ENCODE measurements around the gene S100P. TPM values are rescaled to one million over a fixed set of nuclear protein-coding genes. Genes with fewer than 3 reads are reported as not detected.
"Not testable (repeated sequence)": the region's sequence is repeated elsewhere in the genome, so short reads cannot be mapped to it uniquely, and the experiment has no call there.

The S100P gene
- total RNA-seq, 1 experiment from 2014 or later, result not detected

GRCh38 chr4:6668391-6668790, 25.3 kb upstream of the S100P start:
- no peak overlapping the region for H3K27ac ChIP-seq (ENCODE audit: low read length)
- H3K9me2 ChIP-seq (replicated peaks; ENCODE audit: insufficient read depth, low read length), result no peaks in the 10 kb centered on the region
- H3K79me2 ChIP-seq (ENCODE audit: low read length), result no peaks in the 10 kb centered on the region
- H3K9me3 ChIP-seq (ENCODE audit: low read length), result no peaks in the 10 kb centered on the region
- no peaks in the 10 kb centered on the region for H3K4me1 ChIP-seq (ENCODE audit: low read length)
- H3K27me3 ChIP-seq (ENCODE audit: low read length), result no peaks in the 10 kb centered on the region
- no peak overlapping the region for H2AFZ ChIP-seq (ENCODE audit: low read length)
- no peaks in the 10 kb centered on the region for H4K20me1 ChIP-seq (ENCODE audit: insufficient read depth, low read depth, low read length)
- no peak overlapping the region for H3K4me2 ChIP-seq (ENCODE audit: low read depth, low read length, poor library complexity, severe bottlenecking)
- H3K36me3 ChIP-seq (ENCODE audit: insufficient read depth, low read length), result no peaks in the 10 kb centered on the region
- H3K4me3 ChIP-seq (ENCODE audit: low read length), result no peak overlapping the region
- no peak overlapping the region for H3K9ac ChIP-seq (ENCODE audit: low read length)
- no peak for DNase-seq

- no peaks in the 10 kb centered on the region for H3K9me3 ChIP-seq (ENCODE audit: low read length)
- no peaks in the 10 kb centered on the region for H3K9me2 ChIP-seq (replicated peaks; ENCODE audit: insufficient read depth, low read length)
- H3K36me3 ChIP-seq (ENCODE audit: insufficient read depth, low read length), result no peaks in the 10 kb centered on the region
- H3K27ac ChIP-seq (ENCODE audit: low read length), result no peak overlapping the region
- H4K20me1 ChIP-seq (ENCODE audit: insufficient read depth, low read depth, low read length), result no peaks in the 10 kb centered on the region
- H3K4me3 ChIP-seq (ENCODE audit: low read length), result no peak overlapping the region
- no peaks in the 10 kb centered on the region for H3K79me2 ChIP-seq (ENCODE audit: low read length)
- no peak for DNase-seq
- H3K4me2 ChIP-seq (ENCODE audit: low read depth, low read length, poor library complexity, severe bottlenecking), result no peak overlapping the region
- no peaks in the 10 kb centered on the region for H3K4me1 ChIP-seq (ENCODE audit: low read length)
- no peak overlapping the region for H3K9ac ChIP-seq (ENCODE audit: low read length)
- no peak overlapping the region for H2AFZ ChIP-seq (ENCODE audit: low read length)
- no peaks in the 10 kb centered on the region for H3K27me3 ChIP-seq (ENCODE audit: low read length)
Measured at GRCh38 chr4:6671648-6672047, 22.0 kb upstream of the S100P start.

- H4K20me1 ChIP-seq (ENCODE audit: insufficient read depth, low read depth, low read length), result no peaks in the 10 kb centered on the region
- no peak overlapping the region for H3K9ac ChIP-seq (ENCODE audit: low read length)
- H2AFZ ChIP-seq (ENCODE audit: low read length), result no peak overlapping the region
- H3K36me3 ChIP-seq (ENCODE audit: insufficient read depth, low read length), result no peaks in the 10 kb centered on the region
- no peak for DNase-seq
- no peaks in the 10 kb centered on the region for H3K9me2 ChIP-seq (replicated peaks; ENCODE audit: insufficient read depth, low read length)
- H3K27me3 ChIP-seq (ENCODE audit: low read length), result no peaks in the 10 kb centered on the region
- no peaks in the 10 kb centered on the region for H3K79me2 ChIP-seq (ENCODE audit: low read length)
- no peaks in the 10 kb centered on the region for H3K9me3 ChIP-seq (ENCODE audit: low read length)
- H3K4me3 ChIP-seq (ENCODE audit: low read length), result no peak overlapping the region
- no peak overlapping the region for H3K4me2 ChIP-seq (ENCODE audit: low read depth, low read length, poor library complexity, severe bottlenecking)
- H3K4me1 ChIP-seq (ENCODE audit: low read length), result no peaks in the 10 kb centered on the region
- no peak overlapping the region for H3K27ac ChIP-seq (ENCODE audit: low read length)
Measured at GRCh38 chr4:6672131-6672530, 21.5 kb upstream of the S100P start.

DNA sequence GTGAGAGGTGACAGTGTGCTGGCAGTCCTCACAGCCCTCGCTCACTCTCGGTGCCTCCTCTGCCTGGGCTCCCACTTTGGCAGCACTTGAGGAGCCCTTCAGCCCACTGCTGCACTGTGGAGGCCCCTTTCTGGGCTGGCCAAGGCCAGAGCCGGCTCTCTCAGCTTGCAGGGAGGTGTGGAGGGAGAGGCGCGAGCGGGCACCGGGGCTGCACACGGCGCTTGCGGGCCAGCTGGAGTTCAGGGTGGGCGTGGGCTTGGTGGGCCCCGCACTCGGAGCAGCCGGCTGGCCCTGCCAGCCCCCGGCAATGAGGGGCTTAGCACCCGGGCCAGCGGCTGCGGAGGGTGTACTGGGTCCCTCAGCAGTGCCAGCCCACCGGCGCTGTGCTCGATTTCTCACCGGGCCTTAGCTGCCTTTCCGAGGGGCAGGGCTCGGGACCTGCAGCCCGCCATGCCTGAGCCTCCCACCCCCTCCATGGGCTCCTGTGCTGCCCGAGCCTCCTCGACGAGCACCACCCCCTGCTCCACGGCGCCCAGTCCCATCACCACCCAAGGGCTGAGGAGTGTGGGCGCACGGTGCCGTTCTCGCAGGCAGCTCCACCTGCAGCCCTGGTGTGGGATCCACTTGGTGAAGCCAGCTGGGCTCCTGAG, 21.0 kb upstream of the S100P start:
- not testable (repeated sequence) for H3K36me3 ChIP-seq (ENCODE audit: insufficient read depth, low read length); H2AFZ ChIP-seq (ENCODE audit: low read length); DNase-seq; H3K79me2 ChIP-seq (ENCODE audit: low read length); H3K9me2 ChIP-seq (replicated peaks; ENCODE audit: insufficient read depth, low read length); H4K20me1 ChIP-seq (ENCODE audit: insufficient read depth, low read depth, low read length); H3K4me2 ChIP-seq (ENCODE audit: low read depth, low read length, poor library complexity, severe bottlenecking); H3K9ac ChIP-seq (ENCODE audit: low read length); H3K4me1 ChIP-seq (ENCODE audit: low read length); H3K9me3 ChIP-seq (ENCODE audit: low read length); H3K27me3 ChIP-seq (ENCODE audit: low read length); H3K4me3 ChIP-seq (ENCODE audit: low read length); H3K27ac ChIP-seq (ENCODE audit: low read length)

DNA sequence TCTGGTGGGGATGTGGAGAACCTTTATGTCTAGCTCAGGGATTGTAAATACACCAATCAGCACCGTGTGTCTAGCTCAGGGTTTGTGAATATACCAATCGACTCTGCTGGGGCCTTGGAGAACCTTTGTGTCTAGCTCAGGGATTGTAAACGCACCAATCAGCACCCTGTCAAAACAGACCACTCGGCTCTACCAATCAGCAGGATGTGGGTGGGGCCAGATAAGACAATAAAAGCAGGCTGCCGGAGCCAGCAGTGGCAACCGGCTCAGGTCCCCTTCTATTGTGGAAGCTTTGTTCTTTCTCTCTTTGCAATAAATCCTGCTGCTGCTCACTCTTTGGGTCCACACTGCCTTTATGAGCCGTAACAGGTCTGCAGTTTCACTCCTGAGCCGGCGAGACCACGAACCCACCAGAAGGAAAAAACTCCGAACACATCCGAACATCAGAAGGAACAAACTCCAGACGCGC, 20.5 kb upstream of the S100P start:
- not testable (repeated sequence) for H3K4me1 ChIP-seq (ENCODE audit: low read length); H3K36me3 ChIP-seq (ENCODE audit: insufficient read depth, low read length); DNase-seq; H3K27me3 ChIP-seq (ENCODE audit: low read length); H2AFZ ChIP-seq (ENCODE audit: low read length); H3K4me3 ChIP-seq (ENCODE audit: low read length); H3K9ac ChIP-seq (ENCODE audit: low read length); H3K27ac ChIP-seq (ENCODE audit: low read length); H4K20me1 ChIP-seq (ENCODE audit: insufficient read depth, low read depth, low read length); H3K9me3 ChIP-seq (ENCODE audit: low read length); H3K9me2 ChIP-seq (replicated peaks; ENCODE audit: insufficient read depth, low read length); H3K4me2 ChIP-seq (ENCODE audit: low read depth, low read length, poor library complexity, severe bottlenecking); H3K79me2 ChIP-seq (ENCODE audit: low read length)

GRCh38 chr4:6673660-6674499, 19.8 kb upstream of the S100P start:
- no peaks in the 10 kb centered on the region for H3K27me3 ChIP-seq (ENCODE audit: low read length)
- H3K4me2 ChIP-seq (ENCODE audit: low read depth, low read length, poor library complexity, severe bottlenecking), result no peak overlapping the region
- H3K27ac ChIP-seq (ENCODE audit: low read length), result no peak overlapping the region
- no peaks in the 10 kb centered on the region for H3K36me3 ChIP-seq (ENCODE audit: insufficient read depth, low read length)
- H2AFZ ChIP-seq (ENCODE audit: low read length), result no peak overlapping the region
- H3K4me1 ChIP-seq (ENCODE audit: low read length), result no peaks in the 10 kb centered on the region
- no peak overlapping the region for H3K4me3 ChIP-seq (ENCODE audit: low read length)
- H4K20me1 ChIP-seq (ENCODE audit: insufficient read depth, low read depth, low read length), result no peaks in the 10 kb centered on the region
- no peak for DNase-seq
- H3K9me3 ChIP-seq (ENCODE audit: low read length), result no peaks in the 10 kb centered on the region
- H3K9ac ChIP-seq (ENCODE audit: low read length), result no peak overlapping the region
- H3K79me2 ChIP-seq (ENCODE audit: low read length), result no peaks in the 10 kb centered on the region
- no peaks in the 10 kb centered on the region for H3K9me2 ChIP-seq (replicated peaks; ENCODE audit: insufficient read depth, low read length)

DNA sequence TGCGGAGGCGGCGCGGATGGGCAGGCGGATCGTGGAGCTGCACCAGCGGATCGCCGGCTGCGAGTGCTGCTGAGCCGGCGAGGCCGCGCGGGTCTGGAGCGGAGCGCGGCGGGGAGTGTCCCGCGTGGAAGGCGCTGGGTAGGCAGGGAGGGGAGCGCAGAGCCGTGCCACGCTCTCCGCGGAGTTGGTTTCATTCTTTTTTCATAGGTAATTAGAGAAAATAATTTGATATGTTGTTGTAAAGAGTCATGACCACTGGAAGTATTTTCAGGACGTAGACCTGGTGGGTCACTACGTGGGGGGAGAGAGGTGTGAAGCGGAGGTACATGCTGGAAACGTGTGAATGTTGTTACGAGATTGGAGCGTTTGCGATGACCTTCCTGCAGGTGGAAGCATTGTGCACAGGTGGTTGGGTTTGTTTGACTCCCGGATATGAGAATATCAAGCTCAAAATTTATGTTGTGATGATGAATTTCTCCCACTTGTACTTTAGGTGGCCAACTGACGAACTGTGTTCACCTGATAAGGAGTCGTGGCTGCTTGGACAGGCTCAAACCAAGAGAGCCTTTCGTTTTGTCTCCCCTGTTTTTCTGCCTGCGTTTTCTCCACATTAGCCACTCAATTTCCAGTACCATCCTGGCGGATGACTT, 19.1 kb upstream of the S100P start:
- H3K27ac ChIP-seq (ENCODE audit: low read length), result no peak overlapping the region
- no peaks in the 10 kb centered on the region for H4K20me1 ChIP-seq (ENCODE audit: insufficient read depth, low read depth, low read length)
- H3K4me3 ChIP-seq (ENCODE audit: low read length), result no peak overlapping the region
- DNase-seq, result peak; percentile 46
- H2AFZ ChIP-seq (ENCODE audit: low read length), result no peak overlapping the region
- H3K27me3 ChIP-seq (ENCODE audit: low read length), result no peaks in the 10 kb centered on the region
- no peaks in the 10 kb centered on the region for H3K4me1 ChIP-seq (ENCODE audit: low read length)
- H3K36me3 ChIP-seq (ENCODE audit: insufficient read depth, low read length), result no peaks in the 10 kb centered on the region
- H3K9ac ChIP-seq (ENCODE audit: low read length), result no peak overlapping the region
- no peaks in the 10 kb centered on the region for H3K79me2 ChIP-seq (ENCODE audit: low read length)
- H3K9me2 ChIP-seq (replicated peaks; ENCODE audit: insufficient read depth, low read length), result no peaks in the 10 kb centered on the region
- H3K4me2 ChIP-seq (ENCODE audit: low read depth, low read length, poor library complexity, severe bottlenecking), result no peak overlapping the region
- H3K9me3 ChIP-seq (ENCODE audit: low read length), result no peaks in the 10 kb centered on the region
